ENCODE results near the gene DPP6. TPM values are rescaled to one million over a fixed set of nuclear protein-coding genes. Genes with fewer than 3 reads are reported as not detected.

Gene DPP6
- polyA plus RNA-seq, 1 donor (not counting 4 experiments of a cell fraction or from before 2014, with no cell fraction given): not detected

DNA sequence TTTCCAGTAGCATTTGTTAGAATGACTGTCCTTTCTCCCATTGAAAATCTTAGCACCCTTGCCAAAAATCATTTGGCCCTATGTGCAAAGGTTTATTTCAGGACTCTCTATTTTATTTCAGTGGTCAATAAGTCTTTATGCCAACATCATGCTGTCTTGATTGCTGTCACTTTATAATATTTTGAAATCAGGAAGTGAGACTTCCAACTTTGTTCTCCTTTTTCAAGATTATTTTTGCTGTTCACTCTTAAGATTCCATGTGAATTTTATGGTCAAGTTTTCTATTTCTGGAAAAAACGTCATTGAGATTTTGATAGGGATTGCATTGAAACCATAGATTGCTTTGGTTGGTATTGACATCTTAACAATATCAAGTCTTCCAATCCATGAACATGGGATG lies 885.6 kb downstream of the DPP6 start:
- Histone ChIP-seq H3K4me2 (ENCODE audit: control insufficient read depth, extremely low read depth, insufficient read depth, low read depth, low read length) (no peak overlapping the region), H3K9me1 (ENCODE audit: control insufficient read depth, extremely low read depth, insufficient read depth, low read length) (no peaks in the 10 kb centered on the region), H4K20me1 (ENCODE audit: control insufficient read depth, extremely low read depth, insufficient read depth, low read length) (no peaks in the 10 kb centered on the region), H3K9me3 (ENCODE audit: control insufficient read depth, low read depth, low read length) (peaks cover 2% of the 10 kb centered on the region), H3K9ac (ENCODE audit: control insufficient read depth, extremely low read depth, insufficient read depth, low read length) (no peak overlapping the region), H3K79me2 (ENCODE audit: control insufficient read depth, insufficient read depth, low read length) (no peaks in the 10 kb centered on the region), H3K27ac (ENCODE audit: control insufficient read depth, insufficient read depth, low read length) (no peak overlapping the region), H3K4me1 (ENCODE audit: control insufficient read depth, extremely low read depth, insufficient read depth, low read length) (no peaks in the 10 kb centered on the region), H2AFZ (ENCODE audit: control insufficient read depth, low read length) (no peak overlapping the region), H3K36me3 (ENCODE audit: control insufficient read depth in 2 of 2, extremely low read depth in 1 of 2, insufficient read depth in 2 of 2, low read length in 2 of 2) (peaks cover 0 to 2% of the 10 kb centered on the region in 2 experiments), H3K27me3 (ENCODE audit: control insufficient read depth, extremely low read depth, insufficient read depth, low read length) (no peaks in the 10 kb centered on the region), H3K4me3 (ENCODE audit: control insufficient read depth in 2 of 3, extremely low read depth in 1 of 3, insufficient read depth in 2 of 3, low read depth in 1 of 3, low read length in 3 of 3) (no peak overlapping the region)
- no peak for DNase-seq (ENCODE audit: low read depth, low spot score)
- dilution Hi-C loops (cut with MboI; ENCODE audit: extremely low pct_ligation_motif_present, low sequenced_read_pairs): no loop called here
- TF ChIP-seq EZH2 (IDR thresholded peaks at IDR 0.05; ENCODE audit: low read length): no peak
- TF ChIP-seq, protein P1, sequence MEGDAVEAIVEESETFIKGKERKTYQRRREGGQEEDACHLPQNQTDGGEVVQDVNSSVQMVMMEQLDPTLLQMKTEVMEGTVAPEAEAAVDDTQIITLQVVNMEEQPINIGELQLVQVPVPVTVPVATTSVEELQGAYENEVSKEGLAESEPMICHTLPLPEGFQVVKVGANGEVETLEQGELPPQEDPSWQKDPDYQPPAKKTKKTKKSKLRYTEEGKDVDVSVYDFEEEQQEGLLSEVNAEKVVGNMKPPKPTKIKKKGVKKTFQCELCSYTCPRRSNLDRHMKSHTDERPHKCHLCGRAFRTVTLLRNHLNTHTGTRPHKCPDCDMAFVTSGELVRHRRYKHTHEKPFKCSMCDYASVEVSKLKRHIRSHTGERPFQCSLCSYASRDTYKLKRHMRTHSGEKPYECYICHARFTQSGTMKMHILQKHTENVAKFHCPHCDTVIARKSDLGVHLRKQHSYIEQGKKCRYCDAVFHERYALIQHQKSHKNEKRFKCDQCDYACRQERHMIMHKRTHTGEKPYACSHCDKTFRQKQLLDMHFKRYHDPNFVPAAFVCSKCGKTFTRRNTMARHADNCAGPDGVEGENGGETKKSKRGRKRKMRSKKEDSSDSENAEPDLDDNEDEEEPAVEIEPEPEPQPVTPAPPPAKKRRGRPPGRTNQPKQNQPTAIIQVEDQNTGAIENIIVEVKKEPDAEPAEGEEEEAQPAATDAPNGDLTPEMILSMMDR (optimal IDR thresholded peaks at IDR 0.05 in 1 of 3, IDR thresholded peaks at IDR 0.05 in 1 of 3, conservative IDR thresholded peaks at IDR 0.05 in 1 of 3; ENCODE audit: extremely low read depth in 1 of 3, insufficient read depth in 2 of 3, low read length in 3 of 3): no peak
- no peak for FAIRE-seq

DNA sequence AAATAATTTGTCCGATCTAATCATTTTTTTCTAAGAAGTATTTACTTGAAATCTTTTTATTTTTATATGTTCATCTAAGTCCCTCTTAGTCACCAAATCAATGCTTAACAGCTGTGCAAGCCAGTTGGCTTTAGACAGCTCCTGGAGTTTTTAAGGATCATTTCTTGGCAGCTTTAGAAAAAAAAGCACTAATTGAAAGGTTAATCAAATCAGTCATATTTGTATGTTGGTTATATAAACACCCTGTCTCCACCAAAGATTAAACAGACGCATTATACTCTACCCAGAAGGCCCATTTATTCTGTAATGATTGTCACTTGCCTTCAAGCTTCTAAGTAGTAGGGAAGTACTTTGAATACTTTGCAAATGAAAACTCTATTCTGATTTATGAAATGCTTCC lies 890.5 kb downstream of the DPP6 start:
- H3K9ac ChIP-seq (ENCODE audit: control insufficient read depth, extremely low read depth, insufficient read depth, low read length): no peak overlapping the region
- no peak overlapping the region for H3K4me2 ChIP-seq (ENCODE audit: control insufficient read depth, extremely low read depth, insufficient read depth, low read depth, low read length)
- H3K9me3 ChIP-seq (ENCODE audit: control insufficient read depth, low read depth, low read length): no peaks in the 10 kb centered on the region
- no peak overlapping the region for H3K4me3 ChIP-seq (ENCODE audit: control insufficient read depth in 2 of 3, extremely low read depth in 1 of 3, insufficient read depth in 2 of 3, low read depth in 1 of 3, low read length in 3 of 3)
- H3K79me2 ChIP-seq (ENCODE audit: control insufficient read depth, insufficient read depth, low read length): no peaks in the 10 kb centered on the region
- no peak overlapping the region for H2AFZ ChIP-seq (ENCODE audit: control insufficient read depth, low read length)
- FAIRE-seq (no peak), DNase-seq (ENCODE audit: low read depth, low spot score) (no peak)
- no peaks in the 10 kb centered on the region for H4K20me1 ChIP-seq (ENCODE audit: control insufficient read depth, extremely low read depth, insufficient read depth, low read length)
- no peaks in the 10 kb centered on the region for H3K4me1 ChIP-seq (ENCODE audit: control insufficient read depth, extremely low read depth, insufficient read depth, low read length)
- no peaks in the 10 kb centered on the region for H3K27me3 ChIP-seq (ENCODE audit: control insufficient read depth, extremely low read depth, insufficient read depth, low read length)
- no peak for TF ChIP-seq EZH2 (IDR thresholded peaks at IDR 0.05; ENCODE audit: low read length)
- TF ChIP-seq, protein P1 (optimal IDR thresholded peaks at IDR 0.05 in 1 of 3, IDR thresholded peaks at IDR 0.05 in 1 of 3, conservative IDR thresholded peaks at IDR 0.05 in 1 of 3; ENCODE audit: extremely low read depth in 1 of 3, insufficient read depth in 2 of 3, low read length in 3 of 3): no peak
- no peaks in the 10 kb centered on the region for H3K9me1 ChIP-seq (ENCODE audit: control insufficient read depth, extremely low read depth, insufficient read depth, low read length)
- dilution Hi-C loops (cut with MboI; ENCODE audit: extremely low pct_ligation_motif_present, low sequenced_read_pairs): no loop called here
- peaks cover 16 to 19% of the 10 kb centered on the region in 2 experiments for H3K36me3 ChIP-seq (ENCODE audit: control insufficient read depth in 2 of 2, extremely low read depth in 1 of 2, insufficient read depth in 2 of 2, low read length in 2 of 2)
- no peak overlapping the region for H3K27ac ChIP-seq (ENCODE audit: control insufficient read depth, insufficient read depth, low read length)

Data from keratinocyte (primary cell).